Left lung (tissue), 10 donors: ENCODE results near the gene ZNF330. TPM values are rescaled to one million over a fixed set of nuclear protein-coding genes. Genes with fewer than 3 reads are reported as not detected.

Experiments
- ATAC-seq: fragments of 200-7000 bp; cut with Tn5 transposase; one replicate; pipeline ENCODE4 v1.9.1; 2020; ENCODE audit warnings: moderate library complexity
- DNase-seq, 4 donors: peaks; one replicate each; pipeline ENCODE4 v3.0.0-alpha.2; 2013 to 2020
- H3K27ac ChIP-seq, 2 donors: fragments of 200-600 bp; sonication (generic) in 1 of 2; one replicate each; pipeline versions ENCODE4 v1.5.0 to v1.8.0; 2020 to 2021
- H3K27me3 ChIP-seq, 2 donors: fragments of 200-600 bp; sonication (generic) in 1 of 2; one replicate each; pipeline versions ENCODE4 v1.5.0 to v1.8.0; 2020 to 2021
- H3K36me3 ChIP-seq, 2 donors: fragments of 200-600 bp; sonication (generic) in 1 of 2; one replicate each; pipeline versions ENCODE4 v1.5.0 to v1.8.0; 2020 to 2021
- H3K4me1 ChIP-seq, 2 donors: fragments of 200-600 bp; one replicate each; pipeline ENCODE4 v1.8.0; 2021
- H3K4me3 ChIP-seq, 2 donors: fragments of 200-600 bp; sonication (generic) in 1 of 2; one replicate each; pipeline versions ENCODE4 v1.5.0 to v1.8.0; 2020 to 2021; ENCODE audit warnings: mild to moderate bottlenecking in 1 of 2
- H3K9me3 ChIP-seq, 2 donors: fragments of 200-600 bp; sonication (generic) in 1 of 2; one replicate each; pipeline versions ENCODE4 v1.5.0 to v1.8.0; 2020 to 2021
- CTCF ChIP-seq, 2 donors: fragments of 200-600 bp; sonication (generic) in 1 of 2; IDR thresholded peaks; one replicate each; pipeline versions ENCODE4 v1.5.0 to v1.8.0; 2021; ENCODE audit warnings: antibody characterized with exemption in 2 of 2
- intact Hi-C, 2 donors: fragments of 100-400 bp; cut with DNase I; formaldehyde crosslinking; loops; one replicate each; pipeline versions ENCODE4 v1.11.2 to v1.14.2; 2022
- polyA plus RNA-seq, 6 donors: library from polyadenylated mRNA; unstranded; fragments of 120-200 nt; gene quantifications; one replicate each; pipeline ENCODE4 v1.2.1, GENCODE V29; 2013; ENCODE audit not compliant: insufficient read length in 6 of 6
- total RNA-seq, 2 donors: library from RNA; stranded (reverse); fragmentation: NEBNext Ultra II Directional; extraction: Animal tissue kit (Norgen Biotek cat#: 25700); gene quantifications; one replicate each; pipeline ENCODE4 v1.2.1, GENCODE V29; 2021
- donor health status: DM: no; HTN: yes; CAD: no.
- donor health status: DM: no; HTN: no; CAD: no.

The ZNF330 gene
- total and polyA plus RNA-seq, 8 donors: 39.3 to 57.1 (median 51.5) TPM

DNA sequence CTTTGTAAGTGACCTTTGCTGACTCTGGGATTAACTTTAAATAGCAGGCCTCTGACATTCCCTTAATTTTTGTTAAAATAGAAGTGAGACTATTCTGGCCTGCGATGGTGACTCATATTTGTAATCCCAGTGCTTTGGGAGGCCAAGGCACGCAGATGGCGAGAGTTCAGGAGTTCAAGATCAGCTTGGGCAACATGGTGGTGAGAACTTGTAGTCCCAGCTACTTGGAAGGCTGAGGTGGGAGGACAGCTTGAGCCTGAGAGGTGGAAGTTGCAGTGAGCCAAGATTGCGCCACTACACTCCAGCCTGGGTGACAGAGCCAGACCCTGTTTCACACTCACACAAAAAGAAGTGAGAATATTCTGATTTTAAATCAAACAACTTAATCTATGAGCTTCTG is 27.3 kb downstream of the ZNF330 start:
- TF ChIP-seq CTCF (IDR thresholded peaks at IDR 0.05): no peak
- intact Hi-C loops: no loop called here

GRCh38 chr4:141248486-141248885 is 27.8 kb downstream of the ZNF330 start:
- DNase-seq: peak in 1 of 4 donors; percentile 13
- Histone ChIP-seq H3K9me3 (peaks cover 0 to 5% of the 10 kb centered on the region in 2 donors), H3K4me1 (no peaks in the 10 kb centered on the region), H3K27me3 (no peaks in the 10 kb centered on the region), H3K27ac (no peak overlapping the region), H3K4me3 (no peak overlapping the region), H3K36me3 (no peaks in the 10 kb centered on the region)
- TF ChIP-seq CTCF (IDR thresholded peaks at IDR 0.05): no peak
- no peak for ATAC-seq
- intact Hi-C loops: no loop called here

More for the DNA sequence above, 27.3 kb downstream of the ZNF330 start:
- no peak overlapping the region for H3K27ac ChIP-seq
- DNase-seq (peak; percentile 7 to 43 (median 12)), ATAC-seq (peak; percentile 59)
- H3K4me3 ChIP-seq: no peak overlapping the region
- H3K27me3 ChIP-seq: no peaks in the 10 kb centered on the region
- no peaks in the 10 kb centered on the region for H3K4me1 ChIP-seq
- H3K9me3 ChIP-seq: peaks cover 0 to 5% of the 10 kb centered on the region in 2 donors
- H3K36me3 ChIP-seq: no peaks in the 10 kb centered on the region

GRCh38 chr4:141254326-141254725 is 33.6 kb downstream of the ZNF330 start:
- no peak for TF ChIP-seq CTCF (IDR thresholded peaks at IDR 0.05)
- H3K4me3 ChIP-seq: no peak overlapping the region
- no peaks in the 10 kb centered on the region for H3K4me1 ChIP-seq
- H3K27ac ChIP-seq: no peak overlapping the region
- ATAC-seq (no peak), DNase-seq (no peak)
- peaks cover 0 to 5% of the 10 kb centered on the region in 2 donors for H3K9me3 ChIP-seq
- intact Hi-C loops: no loop called here
- no peaks in the 10 kb centered on the region for H3K36me3 ChIP-seq
- no peaks in the 10 kb centered on the region for H3K27me3 ChIP-seq

DNA sequence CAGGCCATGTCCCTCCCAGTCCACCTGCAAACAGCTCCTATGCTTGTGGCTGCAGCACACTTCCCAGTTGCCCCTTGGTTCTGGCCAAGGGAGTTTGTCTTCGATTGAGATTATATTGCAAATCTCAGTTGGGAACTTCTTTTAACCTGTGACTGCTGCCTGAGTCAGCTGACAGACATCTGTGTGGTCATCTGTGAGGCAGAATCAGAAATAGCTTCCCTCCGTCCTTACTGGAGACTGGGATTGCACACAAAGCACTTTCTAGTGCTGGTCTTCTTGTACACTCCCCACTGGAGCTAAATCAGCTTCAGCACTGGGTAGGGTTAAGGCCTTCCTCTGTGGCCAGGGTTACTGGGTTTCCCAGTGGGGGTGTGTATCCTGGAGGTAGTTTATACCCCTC is 34.3 kb downstream of the ZNF330 start:
- TF ChIP-seq CTCF (IDR thresholded peaks at IDR 0.05): no peak
- DNase-seq: no peak
- Histone ChIP-seq H3K27ac (no peak overlapping the region), H3K36me3 (no peaks in the 10 kb centered on the region), H3K27me3 (no peaks in the 10 kb centered on the region), H3K9me3 (peaks cover 0 to 5% of the 10 kb centered on the region in 2 donors), H3K4me3 (no peak overlapping the region), H3K4me1 (no peaks in the 10 kb centered on the region)
- ATAC-seq: no peak
- intact Hi-C loops: no loop called here

DNA sequence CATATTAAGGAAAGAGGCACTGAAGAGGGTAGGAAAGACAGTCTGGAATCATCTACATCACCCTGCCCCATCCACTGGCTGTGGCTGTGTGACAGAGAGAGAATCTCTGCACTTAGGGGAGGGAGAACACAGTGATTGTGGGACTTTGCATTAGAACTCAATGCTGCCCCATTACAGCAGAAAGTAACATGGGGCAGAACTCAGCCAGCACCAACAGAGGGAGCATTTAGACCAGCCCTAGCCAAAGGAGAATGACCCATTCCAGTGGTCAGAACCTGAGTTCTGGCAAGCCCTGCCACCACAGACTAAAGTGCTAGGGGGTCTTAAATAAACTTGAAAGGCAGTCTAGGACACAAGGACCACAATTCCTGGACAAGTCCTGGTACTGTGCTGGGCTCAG is 37.9 kb downstream of the ZNF330 start:
- no peaks in the 10 kb centered on the region for H3K4me1 ChIP-seq
- intact Hi-C loops: no loop called here
- H3K4me3 ChIP-seq: no peak overlapping the region

More for the DNA sequence above, 37.9 kb downstream of the ZNF330 start:
- Histone ChIP-seq H3K27ac (no peak overlapping the region), H3K9me3 (no peaks in the 10 kb centered on the region), H3K27me3 (no peaks in the 10 kb centered on the region), H3K36me3 (no peaks in the 10 kb centered on the region)
- DNase-seq (no peak), ATAC-seq (no peak)
- no peak for TF ChIP-seq CTCF (IDR thresholded peaks at IDR 0.05)
